ENCODE measurements around the gene KRTAP5-7. TPM values are rescaled to one million over a fixed set of nuclear protein-coding genes. Genes with fewer than 3 reads are reported as not detected.
"Not testable (repeated sequence)": the region's sequence is repeated elsewhere in the genome, so short reads cannot be mapped to it uniquely, and the experiment has no call there.

The KRTAP5-7 gene
- total and polyA plus RNA-seq, 2 of the 8 experiments (the other 6 are each of a cell fraction or from before 2014, with no cell fraction given): not detected

DNA sequence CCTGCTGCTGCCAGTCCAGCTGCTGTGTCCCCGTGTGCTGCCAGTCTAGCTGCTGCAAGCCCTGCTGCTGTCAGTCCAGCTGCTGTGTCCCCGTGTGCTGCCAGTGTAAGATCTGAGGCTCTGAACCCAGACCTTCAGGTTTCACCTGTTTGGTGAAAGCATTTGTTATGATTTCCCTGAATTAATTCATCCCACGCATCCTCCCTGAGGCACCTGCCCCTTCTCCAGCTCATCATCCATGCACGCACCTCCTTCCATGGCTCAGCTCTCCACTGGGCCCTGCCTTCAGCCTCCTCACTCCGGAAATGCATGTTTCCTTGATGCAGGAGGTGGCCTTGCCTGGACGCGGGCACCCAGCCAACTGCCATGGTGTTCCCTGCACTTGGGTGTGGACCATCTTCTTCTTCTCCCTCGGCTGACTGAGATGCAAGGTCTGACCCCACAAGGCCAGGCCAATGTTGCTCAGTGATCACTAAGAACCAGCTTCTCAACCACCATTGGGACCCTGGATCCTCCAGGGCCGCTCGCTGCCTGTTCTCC lies 39.1 kb downstream of the KRTAP5-7 start (continued):
- TF ChIP-seq HDAC6 (IDR thresholded peaks at IDR 0.05; ENCODE audit: low read depth, low read length): no peak
- no peak for TF ChIP-seq FOSL1 (IDR thresholded peaks at IDR 0.05; ENCODE audit: insufficient read depth, low read depth, low read length)

DNA sequence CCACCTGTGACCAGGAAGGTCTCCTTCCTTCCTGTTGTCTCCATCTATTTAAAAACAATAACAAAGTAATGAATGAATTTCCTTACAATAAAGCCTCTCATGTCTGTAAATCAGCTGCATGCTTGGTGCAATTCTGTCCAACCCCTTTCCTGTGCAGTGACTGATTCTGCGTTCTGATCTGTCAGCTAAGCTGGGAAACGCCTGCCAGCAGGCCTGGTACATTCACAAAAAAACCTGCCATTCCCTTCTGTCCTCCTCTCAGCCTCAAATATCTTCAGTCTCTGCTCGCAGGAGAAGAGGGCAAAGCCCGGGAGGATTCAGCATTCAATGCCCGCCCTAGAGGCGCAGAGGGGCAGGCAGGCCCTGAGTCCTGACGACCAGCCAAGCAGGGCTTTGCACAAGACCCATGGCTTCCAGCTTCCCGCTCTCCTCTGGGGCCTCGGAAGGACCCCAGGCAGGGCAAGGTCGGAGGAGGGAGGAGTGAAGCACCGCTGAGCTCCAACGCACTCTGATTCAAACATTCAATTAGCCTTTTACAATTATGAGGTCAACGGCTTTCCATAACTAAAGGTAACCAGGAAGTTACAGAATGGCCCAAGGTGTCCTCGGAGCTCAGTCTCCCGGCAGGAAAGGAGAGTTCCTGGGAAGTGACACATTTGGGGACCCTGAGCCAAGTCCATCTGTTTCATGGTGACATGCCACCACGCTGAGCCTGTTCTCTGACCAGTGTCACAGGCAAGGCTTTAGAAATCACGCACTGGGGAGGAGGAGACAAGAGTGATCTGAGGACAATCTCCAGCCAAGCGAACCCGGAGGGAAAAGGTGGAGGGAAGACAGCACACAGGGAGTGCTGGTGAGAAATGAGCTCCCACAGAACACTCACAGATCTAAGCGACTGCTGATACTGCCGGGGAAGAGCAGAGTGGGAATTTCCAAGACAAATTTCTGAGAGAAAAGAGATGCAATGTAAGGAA lies 39.8 kb downstream of the KRTAP5-7 start:
- H2AFZ ChIP-seq (ENCODE audit: low read length); H2BK20ac ChIP-seq (ENCODE audit: low read length); H3K9ac ChIP-seq (replicated peaks in 1 of 4; ENCODE audit: extremely low read depth in 1 of 4, low read depth in 3 of 4, low read length in 3 of 4); H4K20me1 ChIP-seq (replicated peaks in 1 of 2; ENCODE audit: control insufficient read depth in 1 of 2, insufficient read depth in 2 of 2, low read length in 2 of 2); H3K18ac ChIP-seq (ENCODE audit: extremely low read depth, low read length); H4K91ac ChIP-seq (replicated peaks; ENCODE audit: insufficient read length, low read length); H4K5ac ChIP-seq (ENCODE audit: insufficient read length, low read depth, low read length); H3K4me3 ChIP-seq (ENCODE audit: extremely low read depth in 1 of 4, insufficient read depth in 2 of 4, low read depth in 3 of 4, low read length in 4 of 4); H3K36me3 ChIP-seq (ENCODE audit: control insufficient read depth in 2 of 4, insufficient read depth in 4 of 4, low read length in 3 of 4); H4K8ac ChIP-seq (ENCODE audit: extremely low read depth, insufficient read depth, low read length); H3K79me1 ChIP-seq (ENCODE audit: low read depth, low read length); H2BK5ac ChIP-seq (ENCODE audit: low read depth, low read length); H3K56ac ChIP-seq (replicated peaks; ENCODE audit: insufficient read length, low read depth, low read length); H3K27ac ChIP-seq (ENCODE audit: low read depth, low read length); H2BK15ac ChIP-seq (ENCODE audit: low read length); H3K4ac ChIP-seq (replicated peaks; ENCODE audit: insufficient read length, low read depth, low read length); POLR2A ChIA-PET (ENCODE audit: partially characterized antibody); H3K23ac ChIP-seq (ENCODE audit: insufficient read length); H3K9me3 ChIP-seq (ENCODE audit: insufficient read depth in 2 of 2, low read depth in 1 of 2, low read length in 1 of 2); H3K27me3 ChIP-seq (replicated peaks in 1 of 4; ENCODE audit: control insufficient read depth in 3 of 4, extremely low read depth in 1 of 4, insufficient read depth in 3 of 4, low read length in 3 of 4); DNase-seq (ENCODE audit: low read depth in 1 of 2, low spot score in 2 of 2); H3K4me2 ChIP-seq (ENCODE audit: insufficient read depth in 1 of 2, low read depth in 2 of 2, low read length in 2 of 2); H3K79me2 ChIP-seq (ENCODE audit: control insufficient read depth in 1 of 2, insufficient read depth in 2 of 2, low read length in 2 of 2); H3K14ac ChIP-seq (ENCODE audit: insufficient read length); H3K23me2 ChIP-seq (ENCODE audit: low read depth, low read length); FAIRE-seq; H3K4me1 ChIP-seq (replicated peaks in 1 of 4; ENCODE audit: control insufficient read depth in 3 of 4, insufficient read depth in 4 of 4, low read length in 3 of 4); H2BK120ac ChIP-seq (replicated peaks; ENCODE audit: low read depth, low read length): not testable (repeated sequence)
- H2AK5ac ChIP-seq (ENCODE audit: low read depth, low read length): 0 out of 2 replicates have a peak overlapping the region, but pooled peaks have one; percentile 46
- H2BK12ac ChIP-seq (ENCODE audit: low read depth, low read length): peak overlapping the region; percentile 68; the same call in 1 of the 2 replicates
- whole genome bisulfite sequencing, 2 experiments (ENCODE audit: extremely low coverage in 1 of 2, insufficient coverage in 1 of 2, insufficient read length in 1 of 2, insufficient replicate concordance in 2 of 2, low coverage in 1 of 2, low lambda C conversion rate in 2 of 2, missing lambda C conversion rate in 1 of 2): 59% methylated on average over 14 of the region's 21 CpGs; no CpG with 5 or more reads in 1 of the 2 experiments
- CTCF ChIA-PET (ENCODE audit: partially characterized antibody): interaction anchor here (0.6 to 2.6 kb wide), 3 partner anchors 13 to 1344 kb away, joined by 3 to 6 read pairs (median 3); no protein-coding TSS in a partner anchor
